NT2/D1 (cell line): ENCODE data around the gene HPS3.

ENCODE experiments used
- YY1 ChIP-seq: IDR thresholded peaks from 2 replicates; pipeline ENCODE4 v1.6.1; 2011; ENCODE audit not compliant: insufficient read length, insufficient read depth
- ZNF274 ChIP-seq: IDR thresholded peaks from 2 replicates; pipeline ENCODE4 v1.6.1; 2011; ENCODE audit warnings: mild to moderate bottlenecking, low read depth, low read length

GRCh38 chr3:149090907-149091306, 38.5 kb upstream of the HPS3 start:
- TF ChIP-seq ZNF274, result no peak
- no peak for TF ChIP-seq YY1
